Stimulated activated naive CD8-positive, alpha-beta T cell treated with anti-CD3 and anti-CD28 coated beads, Interleukin-15, amount 100 ng/mL, for 72 hours (primary cell): ENCODE data around the gene ZNF831.

Source experiments
- ATAC-seq: fragments of 150-1000 bp; cut with Tn5 transposase; 2 replicates; pipeline ENCODE4 v1.10.0; 2021; ENCODE audit warnings: mild to moderate bottlenecking, moderate library complexity
- DNase-seq, 2 donors: peaks; one replicate each; pipeline ENCODE4 v3.0.0; 2021 to 2022
- H3K27ac Mint-ChIP-seq, 2 donors: one replicate each; pipeline ENCODE4 v1.8.0; 2022; ENCODE audit warnings: mild to moderate bottlenecking in 2 of 2, mixed read lengths in 2 of 2, moderate library complexity in 2 of 2
- H3K27me3 Mint-ChIP-seq: one replicate; pipeline ENCODE4 v1.8.0; 2022; ENCODE audit warnings: mixed read lengths
- H3K4me1 Mint-ChIP-seq: one replicate; pipeline ENCODE4 v1.8.0; 2022; ENCODE audit warnings: mild to moderate bottlenecking, mixed read lengths
- H3K4me3 Mint-ChIP-seq, 2 donors: one replicate each; pipeline ENCODE4 v1.8.0; 2022; ENCODE audit warnings: mild to moderate bottlenecking in 2 of 2, mixed read lengths in 2 of 2, moderate library complexity in 1 of 2
- H3K9me3 Mint-ChIP-seq, 2 donors: one replicate each; pipeline ENCODE4 v1.8.0; 2022; ENCODE audit warnings: mixed read lengths in 2 of 2

ZNF831 gene

GRCh38 chr20:59159493-59160376, 3.9 kb upstream of the ZNF831 start:
- Mint-ChIP-seq H3K27me3 (no peaks in the 10 kb centered on the region), H3K9me3 (no peaks in the 10 kb centered on the region), H3K27ac (peak overlapping the region; percentile 97), H3K4me3 (peak overlapping the region; percentile 87 to 91), H3K4me1 (peaks cover 91% of the 10 kb centered on the region)
- ATAC-seq: peak; percentile 92
- peak; percentile 54 to 75 for DNase-seq

GRCh38 chr20:59160389-59161115, 3.1 kb upstream of the ZNF831 start:
- Mint-ChIP-seq H3K27me3 (no peaks in the 10 kb centered on the region), H3K4me1 (peaks cover 91% of the 10 kb centered on the region), H3K27ac (peak overlapping the region; percentile 50 to 97), H3K9me3 (no peaks in the 10 kb centered on the region), H3K4me3 (peak overlapping the region; percentile 87 to 91)
- DNase-seq: peak in 1 of 2 donors; percentile 34
- peak; percentile 39 for ATAC-seq

GRCh38 chr20:59161721-59162120, 1.9 kb upstream of the ZNF831 start:
- H3K4me1 Mint-ChIP-seq: peaks cover 92% of the 10 kb centered on the region
- H3K4me3 Mint-ChIP-seq: peak overlapping the region; percentile 87 to 91
- ATAC-seq (no peak), DNase-seq (no peak)
- peak overlapping the region; percentile 61 to 74 for H3K27ac Mint-ChIP-seq
- H3K27me3 Mint-ChIP-seq: no peaks in the 10 kb centered on the region
- no peaks in the 10 kb centered on the region for H3K9me3 Mint-ChIP-seq

DNA sequence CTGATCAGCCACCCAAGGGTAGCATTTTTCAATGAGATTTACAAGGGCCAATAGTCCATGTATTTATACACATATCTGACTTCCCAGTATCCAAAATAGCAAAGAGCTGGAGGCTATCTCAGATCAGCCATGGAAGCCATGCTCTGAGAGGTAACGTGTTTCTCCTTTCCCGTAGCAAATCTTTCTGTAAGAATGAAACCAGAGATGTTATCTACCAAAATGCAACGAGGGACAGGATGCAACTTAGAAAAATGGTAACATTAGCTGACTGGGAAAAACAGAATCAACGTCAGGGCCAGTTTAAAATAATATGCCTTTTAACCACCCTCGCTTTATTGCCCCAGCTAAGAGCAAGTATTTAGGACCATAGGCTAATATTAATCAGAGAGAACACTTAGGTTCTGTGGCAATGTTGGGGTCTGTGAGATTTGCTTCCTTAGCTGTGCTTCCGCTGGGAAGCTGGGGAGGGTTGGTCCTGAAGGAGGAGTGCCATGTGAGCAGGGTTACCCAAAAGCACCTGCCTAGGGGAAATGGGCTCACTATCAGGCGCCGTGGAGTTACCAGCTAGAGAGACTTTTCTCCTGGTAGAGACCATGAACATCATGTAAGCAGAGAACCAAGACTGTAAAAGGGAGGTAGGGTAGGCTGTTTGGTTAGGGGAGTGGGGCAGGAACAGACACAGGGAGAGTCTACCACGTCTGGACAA, 1.2 kb downstream of the ZNF831 start:
- Mint-ChIP-seq H3K27ac (peak overlapping the region; percentile 94 to 97), H3K9me3 (peaks cover 0 to 10% of the 10 kb centered on the region in 2 donors), H3K4me3 (peak overlapping the region; percentile 74 to 88), H3K4me1 (peaks cover 92% of the 10 kb centered on the region), H3K27me3 (no peaks in the 10 kb centered on the region)
- ATAC-seq: no peak
- no peak for DNase-seq

- Mint-ChIP-seq H3K9me3 (peaks cover 0 to 16% of the 10 kb centered on the region in 2 donors), H3K4me3 (peak overlapping the region; percentile 74 to 88), H3K27me3 (no peaks in the 10 kb centered on the region), H3K27ac (peak overlapping the region; percentile 94 to 97), H3K4me1 (peaks cover 92% of the 10 kb centered on the region)
- DNase-seq (no peak), ATAC-seq (no peak)
Measured at GRCh38 chr20:59165396-59165795, 1.8 kb downstream of the ZNF831 start.

DNA sequence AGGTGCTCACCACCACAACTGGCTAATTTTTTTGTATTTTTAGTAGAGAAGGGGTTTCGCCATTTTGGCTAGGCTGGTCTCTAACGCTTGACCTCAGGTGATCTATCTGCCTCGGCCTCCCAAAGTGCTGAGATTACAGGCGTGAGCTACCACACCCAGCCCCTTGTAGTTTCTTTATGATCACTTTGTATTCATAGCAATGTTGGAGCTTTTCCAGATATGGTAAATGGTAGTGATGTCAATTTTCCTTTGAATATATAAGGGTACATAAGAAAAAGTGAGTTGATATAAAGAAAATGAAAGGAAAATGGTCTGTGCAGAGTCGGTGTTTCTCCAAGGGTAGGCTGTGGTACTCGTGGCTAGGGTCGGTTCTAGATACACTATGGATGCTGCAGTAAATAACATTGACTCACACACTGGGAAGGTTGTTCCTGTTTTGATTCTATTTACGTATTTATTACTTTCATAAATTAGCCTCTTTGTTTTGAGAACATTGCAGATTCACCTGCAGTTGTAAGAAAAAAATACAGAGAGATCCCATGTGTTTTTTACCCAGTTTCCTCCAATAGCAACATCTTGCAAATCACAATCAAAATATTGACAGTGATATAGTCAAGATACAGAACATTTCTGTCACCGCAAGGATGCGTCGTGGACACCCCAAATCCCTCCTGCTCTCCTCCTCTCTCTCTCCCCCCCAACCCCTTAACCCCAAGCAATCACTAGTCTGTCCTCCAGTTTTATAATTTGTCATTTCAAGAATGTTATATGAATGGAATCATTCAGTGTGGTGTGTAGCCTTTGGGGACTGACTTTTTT, 2.5 kb downstream of the ZNF831 start:
- peak overlapping the region; percentile 74 to 88 for H3K4me3 Mint-ChIP-seq
- peaks cover 92% of the 10 kb centered on the region for H3K4me1 Mint-ChIP-seq

GRCh38 chr20:59170406-59171349, 7.1 kb downstream of the ZNF831 start:
- H3K27ac Mint-ChIP-seq: no peak overlapping the region
- ATAC-seq (peak; percentile 34), DNase-seq (no peak)
- no peaks in the 10 kb centered on the region for H3K27me3 Mint-ChIP-seq
- peak overlapping the region in 1 of 2 donors; percentile 57 for H3K4me3 Mint-ChIP-seq
- H3K4me1 Mint-ChIP-seq: peaks cover 99% of the 10 kb centered on the region
- H3K9me3 Mint-ChIP-seq: peaks cover 0 to 16% of the 10 kb centered on the region in 2 donors

More for the DNA sequence above, 2.5 kb downstream of the ZNF831 start:
- peaks cover 0 to 16% of the 10 kb centered on the region in 2 donors for H3K9me3 Mint-ChIP-seq
- DNase-seq (no peak), ATAC-seq (peak; percentile 83)
- peak overlapping the region; percentile 94 to 97 for H3K27ac Mint-ChIP-seq
- no peaks in the 10 kb centered on the region for H3K27me3 Mint-ChIP-seq

- DNase-seq (no peak), ATAC-seq (no peak)
- H3K9me3 Mint-ChIP-seq: peaks cover 0 to 16% of the 10 kb centered on the region in 2 donors
- H3K4me1 Mint-ChIP-seq: peaks cover 98% of the 10 kb centered on the region
- H3K27ac Mint-ChIP-seq: no peak overlapping the region
- no peaks in the 10 kb centered on the region for H3K27me3 Mint-ChIP-seq
- no peak overlapping the region for H3K4me3 Mint-ChIP-seq
Measured at GRCh38 chr20:59171986-59172385, 8.4 kb downstream of the ZNF831 start.

GRCh38 chr20:59173938-59174491, 10.4 kb downstream of the ZNF831 start:
- ATAC-seq: no peak
- Mint-ChIP-seq H3K9me3 (peaks cover 0 to 11% of the 10 kb centered on the region in 2 donors), H3K27me3 (no peaks in the 10 kb centered on the region), H3K27ac (no peak overlapping the region), H3K4me3 (no peak overlapping the region), H3K4me1 (peaks cover 99% of the 10 kb centered on the region)
- DNase-seq: no peak

- H3K4me1 Mint-ChIP-seq: peaks cover 97% of the 10 kb centered on the region
- no peak for DNase-seq
- ATAC-seq: no peak
- no peak overlapping the region for H3K27ac Mint-ChIP-seq
- H3K4me3 Mint-ChIP-seq: peak overlapping the region in 1 of 2 donors; percentile 16
- H3K9me3 Mint-ChIP-seq: peaks cover 0 to 5% of the 10 kb centered on the region in 2 donors
- no peaks in the 10 kb centered on the region for H3K27me3 Mint-ChIP-seq
Measured at GRCh38 chr20:59175002-59175401, 11.4 kb downstream of the ZNF831 start.

DNA sequence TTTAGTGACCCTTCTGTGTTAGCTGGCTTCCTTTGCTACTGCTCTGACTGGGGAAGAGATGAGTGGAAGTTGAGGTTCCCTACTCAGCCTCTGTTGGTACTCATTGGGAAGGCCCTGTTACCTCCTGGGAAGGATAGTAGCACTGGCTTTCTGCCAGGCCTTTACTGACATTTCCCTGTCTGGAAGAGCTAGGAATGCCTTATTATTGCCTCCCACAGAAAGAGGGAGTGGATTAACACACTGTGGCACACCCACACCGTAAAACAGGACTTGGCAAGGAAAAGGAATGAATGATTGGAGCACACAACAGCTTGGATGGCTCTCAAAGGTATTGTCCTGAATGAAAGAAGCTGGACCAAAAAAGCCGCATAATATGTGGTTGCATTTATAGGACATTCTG, 12.2 kb downstream of the ZNF831 start:
- Mint-ChIP-seq H3K4me1 (peaks cover 89% of the 10 kb centered on the region), H3K4me3 (peak overlapping the region in 1 of 2 donors; percentile 27), H3K27me3 (no peaks in the 10 kb centered on the region), H3K27ac (no peak overlapping the region), H3K9me3 (no peaks in the 10 kb centered on the region)
- no peak for ATAC-seq
- no peak for DNase-seq

DNA sequence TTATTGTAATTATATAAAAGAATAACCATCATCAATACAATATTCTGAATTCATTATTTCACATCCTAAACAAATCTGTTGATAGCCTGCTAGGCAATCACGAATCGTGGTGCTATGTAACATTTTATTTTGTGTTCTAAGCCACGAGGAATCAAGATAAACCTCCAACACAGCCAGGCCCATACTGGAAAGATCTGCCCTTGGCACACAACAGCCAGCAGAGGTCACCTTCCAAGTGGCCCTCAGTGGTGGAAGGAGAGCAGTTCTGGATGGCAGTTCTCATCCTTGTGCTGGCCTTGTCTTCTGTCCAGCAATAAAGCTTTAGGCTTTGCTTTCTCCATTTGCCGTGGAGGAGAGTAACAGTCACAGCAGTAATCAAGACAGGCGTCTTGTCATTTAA, 13.2 kb downstream of the ZNF831 start:
- H3K9me3 Mint-ChIP-seq: peaks cover 0 to 6% of the 10 kb centered on the region in 2 donors
- DNase-seq (no peak), ATAC-seq (no peak)
- H3K4me3 Mint-ChIP-seq: no peak overlapping the region
- H3K27me3 Mint-ChIP-seq: no peaks in the 10 kb centered on the region
- H3K4me1 Mint-ChIP-seq: peaks cover 89% of the 10 kb centered on the region
- no peak overlapping the region for H3K27ac Mint-ChIP-seq
